ENCODE measurements around the gene ARID5B.

DNA sequence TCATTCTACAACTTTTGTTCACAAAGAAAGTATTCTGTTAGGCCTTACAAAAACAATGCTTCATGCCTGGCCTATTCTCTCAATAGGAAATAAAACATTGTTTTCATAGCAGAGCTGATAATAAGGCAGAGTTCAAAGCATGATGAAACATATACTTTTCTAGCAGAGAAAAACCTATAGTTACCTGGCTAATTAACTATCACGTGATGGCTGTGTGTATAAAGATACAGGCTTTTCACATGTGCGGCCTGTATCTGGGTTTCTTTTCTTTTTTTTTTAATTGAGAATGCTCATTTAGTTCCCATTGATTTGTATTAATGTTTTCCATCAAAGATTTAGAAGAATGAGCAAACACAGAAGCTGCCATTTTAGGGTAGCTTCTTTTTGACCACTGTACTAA, 51.7 kb downstream of the ARID5B start:
- no peak for TF ChIP-seq CTCF (conservative IDR thresholded peaks at IDR 0.05; ENCODE audit: low read depth in 2 of 2)
- no peak for TF ChIP-seq CREB1 (CRISPR knock-in tag; IDR thresholded peaks at IDR 0.05; ENCODE audit: low read depth)
- TF ChIP-seq POLR2AphosphoS5 (IDR thresholded peaks at IDR 0.05; ENCODE audit: low read depth) = no peak
- TF ChIP-seq EZH2phosphoT487 (IDR thresholded peaks at IDR 0.05; ENCODE audit: unreplicated experiment) = no peak
- TF ChIP-seq REST (IDR thresholded peaks at IDR 0.05; ENCODE audit: unreplicated experiment) = no peak
- TF ChIP-seq ZNF331 (CRISPR knock-in tag; IDR thresholded peaks at IDR 0.05; ENCODE audit: low read depth) = no peak
- TF ChIP-seq JUNB (IDR thresholded peaks at IDR 0.05; ENCODE audit: unreplicated experiment) = no peak
- no peak for TF ChIP-seq EZH2 (IDR thresholded peaks at IDR 0.05; ENCODE audit: low read depth, unreplicated experiment)
- TF ChIP-seq STAT1 (IDR thresholded peaks at IDR 0.05; ENCODE audit: unreplicated experiment) = no peak
- TF ChIP-seq NANOG (IDR thresholded peaks at IDR 0.05; ENCODE audit: borderline replicate concordance) = no peak

Measured in GM23338 (cell line).